ENCODE data around the gene FKBP10.
"Not testable (repeated sequence)": the region's sequence is repeated elsewhere in the genome, so short reads cannot be mapped to it uniquely, and the experiment has no call there.

Gene FKBP10, protein sequence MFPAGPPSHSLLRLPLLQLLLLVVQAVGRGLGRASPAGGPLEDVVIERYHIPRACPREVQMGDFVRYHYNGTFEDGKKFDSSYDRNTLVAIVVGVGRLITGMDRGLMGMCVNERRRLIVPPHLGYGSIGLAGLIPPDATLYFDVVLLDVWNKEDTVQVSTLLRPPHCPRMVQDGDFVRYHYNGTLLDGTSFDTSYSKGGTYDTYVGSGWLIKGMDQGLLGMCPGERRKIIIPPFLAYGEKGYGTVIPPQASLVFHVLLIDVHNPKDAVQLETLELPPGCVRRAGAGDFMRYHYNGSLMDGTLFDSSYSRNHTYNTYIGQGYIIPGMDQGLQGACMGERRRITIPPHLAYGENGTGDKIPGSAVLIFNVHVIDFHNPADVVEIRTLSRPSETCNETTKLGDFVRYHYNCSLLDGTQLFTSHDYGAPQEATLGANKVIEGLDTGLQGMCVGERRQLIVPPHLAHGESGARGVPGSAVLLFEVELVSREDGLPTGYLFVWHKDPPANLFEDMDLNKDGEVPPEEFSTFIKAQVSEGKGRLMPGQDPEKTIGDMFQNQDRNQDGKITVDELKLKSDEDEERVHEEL

DNA sequence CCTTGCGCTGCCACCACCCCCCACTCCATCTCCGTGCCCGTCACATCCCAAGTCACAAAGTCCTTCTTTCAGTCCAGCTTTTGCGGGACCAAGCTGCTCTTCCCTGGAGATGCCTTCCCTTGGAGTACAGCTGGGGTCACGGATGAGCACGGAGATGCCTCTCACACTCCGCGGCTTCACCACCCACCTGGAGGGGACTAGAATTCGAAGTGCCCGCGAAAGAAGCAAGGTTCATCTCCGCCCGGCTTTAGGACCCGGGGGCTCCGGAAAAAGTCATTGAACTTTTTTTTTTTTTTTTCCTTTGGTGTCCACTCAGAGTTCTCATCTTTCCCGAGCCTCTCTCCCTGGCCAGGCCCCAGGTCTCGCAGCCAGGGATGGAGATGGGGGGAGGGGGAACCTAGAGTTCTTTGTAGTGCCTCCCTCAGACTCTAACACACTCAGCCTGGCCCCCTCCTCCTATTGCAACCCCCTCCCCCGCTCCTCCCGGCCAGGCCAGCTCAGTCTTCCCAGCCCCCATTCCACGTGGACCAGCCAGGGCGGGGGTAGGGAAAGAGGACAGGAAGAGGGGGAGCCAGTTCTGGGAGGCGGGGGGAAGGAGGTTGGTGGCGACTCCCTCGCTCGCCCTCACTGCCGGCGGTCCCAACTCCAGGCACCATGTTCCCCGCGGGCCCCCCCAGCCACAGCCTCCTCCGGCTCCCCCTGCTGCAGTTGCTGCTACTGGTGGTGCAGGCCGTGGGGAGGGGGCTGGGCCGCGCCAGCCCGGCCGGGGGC lies at the start of gene FKBP10:
TSS of gene FKBP10 (plus strand) at position 624 of the 771 bp plus-strand sequence. CDS start at position 655, 31 bp downstream.
- DNase-seq (ENCODE audit: low read depth, low spot score): peak; percentile 94

DNA sequence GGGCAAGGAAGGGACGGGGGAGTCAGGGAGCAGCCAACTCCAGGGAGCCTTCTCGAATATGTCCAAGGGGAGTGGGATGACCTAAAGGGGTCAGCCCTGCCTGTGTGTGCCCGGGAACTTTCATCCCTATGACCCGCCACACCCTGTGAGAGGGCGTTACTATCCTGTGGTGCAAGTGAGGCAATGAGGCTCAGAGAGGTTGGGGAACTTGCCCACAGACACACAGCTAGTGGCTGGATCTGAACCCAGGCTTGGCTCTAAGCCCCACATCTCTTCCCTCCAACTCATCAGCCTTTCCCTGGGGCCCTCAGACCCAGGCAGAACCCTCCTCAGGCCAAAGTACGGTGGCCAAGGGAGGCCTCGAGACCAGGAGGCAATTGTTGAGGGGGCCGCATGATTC lies 49.5 kb upstream of the FKBP10 start:
- no peak for DNase-seq (ENCODE audit: low read depth, low spot score)

DNA sequence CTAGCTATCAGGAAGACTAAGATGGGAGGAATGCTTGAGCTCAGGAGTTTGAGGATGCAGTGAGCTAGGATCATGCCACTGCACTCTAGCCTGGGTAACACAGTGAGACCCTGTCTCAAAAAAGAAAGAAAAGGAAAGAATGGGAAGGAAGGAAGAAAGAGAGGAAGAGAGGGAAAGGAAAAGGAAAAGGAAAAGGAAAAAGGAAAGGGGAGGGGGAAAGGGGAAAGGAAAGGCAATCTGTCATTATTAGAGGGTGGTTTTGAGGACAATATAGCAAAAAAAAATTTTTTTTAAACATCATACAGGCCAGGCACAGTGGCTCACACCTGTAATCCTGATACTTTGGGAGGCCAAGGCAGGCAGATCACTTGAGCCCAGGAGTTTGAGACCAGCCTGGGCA lies 46.7 kb upstream of the FKBP10 start:
- no peak for DNase-seq (ENCODE audit: low read depth, low spot score)

DNA sequence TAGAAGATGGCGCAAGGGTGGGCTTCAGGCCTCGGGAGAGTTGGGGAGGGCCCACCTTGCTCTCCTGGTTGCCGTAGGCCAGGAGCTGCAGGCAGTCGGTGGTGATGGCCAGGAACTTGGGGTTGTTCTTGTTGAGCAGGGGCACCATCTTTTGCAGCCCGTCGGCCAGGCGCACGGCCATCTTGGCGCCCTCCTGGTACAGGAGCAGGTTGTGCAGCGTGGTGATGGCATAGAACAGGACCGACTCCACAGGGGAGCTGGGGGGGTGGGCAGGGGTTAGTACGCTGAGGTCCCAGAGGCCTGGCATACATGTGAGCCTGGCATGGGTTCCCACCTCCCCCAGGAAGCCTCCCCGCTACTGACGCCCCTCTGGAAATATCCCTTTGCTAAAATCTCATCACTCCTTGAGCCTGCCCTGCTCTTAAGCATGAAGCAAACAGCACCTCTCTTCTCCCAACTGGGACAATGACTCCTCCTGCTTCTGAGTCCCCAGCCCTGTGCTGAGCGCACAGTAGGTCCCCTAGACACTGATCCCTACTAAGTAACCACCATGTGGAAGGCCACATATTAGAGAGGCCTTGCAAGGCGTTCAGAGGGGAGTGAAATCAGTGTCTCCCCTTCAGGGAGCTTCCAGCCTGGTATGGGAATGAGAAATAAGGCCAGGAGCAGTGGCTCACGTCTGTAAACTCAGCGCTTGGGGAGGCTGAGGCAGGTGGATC lies 45.3 kb upstream of the FKBP10 start:
- DNase-seq (ENCODE audit: low read depth, low spot score): no peak

DNA sequence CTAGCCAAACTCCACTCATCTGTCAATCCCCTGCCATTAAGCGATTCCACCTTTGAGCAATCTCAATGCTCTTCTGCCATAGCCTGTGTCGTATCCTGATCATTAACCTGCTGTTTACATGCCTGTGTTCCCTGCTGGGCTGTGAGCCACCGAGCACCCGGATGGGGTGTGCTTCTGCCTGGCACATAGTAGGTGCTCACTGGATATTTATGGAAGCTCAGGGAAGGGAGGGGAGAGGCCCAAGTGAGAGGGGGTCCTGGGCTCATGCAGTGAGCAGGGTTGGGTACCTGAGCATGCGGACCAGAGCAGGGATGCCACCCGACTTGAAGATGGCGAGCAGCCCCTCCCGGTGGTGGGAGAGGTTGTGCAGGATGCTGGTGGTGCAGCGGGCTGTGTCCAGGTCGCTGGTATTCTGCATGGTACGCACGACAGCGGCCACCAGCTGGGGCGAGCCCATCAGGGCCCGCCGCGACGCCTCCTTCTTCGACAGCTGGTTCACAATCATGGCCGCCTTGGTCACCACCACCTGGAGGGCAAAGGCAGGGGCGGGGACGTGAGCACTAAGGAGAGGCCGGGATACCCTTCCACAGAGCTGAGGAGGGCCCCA lies 44.0 kb upstream of the FKBP10 start:
- DNase-seq (ENCODE audit: low read depth, low spot score): no peak

DNA sequence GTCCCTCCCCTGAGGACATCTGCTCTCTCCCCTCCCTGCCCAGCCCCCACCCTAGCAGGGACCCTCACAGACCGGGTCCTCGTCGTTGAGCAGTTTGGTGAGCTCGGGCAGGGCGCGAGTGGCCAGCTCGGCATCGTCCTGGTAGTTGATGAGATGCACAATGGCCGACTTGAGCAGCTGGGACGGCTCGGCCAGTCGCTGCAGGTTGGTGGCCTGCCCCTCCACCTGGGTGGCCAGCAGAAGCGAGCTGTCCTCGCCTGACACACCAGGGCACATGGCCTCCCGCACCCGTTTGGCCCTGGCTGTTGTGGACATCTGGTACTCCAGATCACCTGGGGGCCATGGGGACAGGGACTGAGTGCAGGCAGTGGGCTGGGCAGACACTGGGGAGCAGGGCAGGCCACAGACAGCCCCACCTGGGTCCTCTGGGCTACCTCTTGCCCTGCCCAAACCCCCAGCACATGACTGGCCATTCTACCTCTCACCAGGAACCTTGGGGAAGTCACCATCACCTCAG lies 43.4 kb upstream of the FKBP10 start:
- DNase-seq (ENCODE audit: low read depth, low spot score): no peak

DNA sequence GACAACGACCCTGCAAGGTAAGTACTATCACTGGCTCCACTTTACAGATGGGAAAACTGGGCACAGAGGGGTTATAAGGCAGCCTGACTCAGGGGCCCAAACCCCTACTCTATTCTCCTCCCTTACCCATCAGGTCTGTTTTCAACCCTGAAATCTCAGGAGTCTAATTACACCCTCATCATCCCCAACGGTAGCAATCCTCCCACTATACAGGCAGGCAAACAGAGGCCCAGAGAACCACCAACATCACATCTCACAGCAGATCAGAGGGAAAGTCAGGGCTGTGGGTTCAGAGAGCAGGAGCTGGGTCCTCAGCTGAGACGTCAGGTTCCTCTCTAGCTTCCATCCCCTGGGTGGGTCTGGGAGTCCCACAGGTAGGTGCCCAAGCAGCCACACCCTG lies 42.8 kb upstream of the FKBP10 start:
- DNase-seq (ENCODE audit: low read depth, low spot score): no peak

DNA sequence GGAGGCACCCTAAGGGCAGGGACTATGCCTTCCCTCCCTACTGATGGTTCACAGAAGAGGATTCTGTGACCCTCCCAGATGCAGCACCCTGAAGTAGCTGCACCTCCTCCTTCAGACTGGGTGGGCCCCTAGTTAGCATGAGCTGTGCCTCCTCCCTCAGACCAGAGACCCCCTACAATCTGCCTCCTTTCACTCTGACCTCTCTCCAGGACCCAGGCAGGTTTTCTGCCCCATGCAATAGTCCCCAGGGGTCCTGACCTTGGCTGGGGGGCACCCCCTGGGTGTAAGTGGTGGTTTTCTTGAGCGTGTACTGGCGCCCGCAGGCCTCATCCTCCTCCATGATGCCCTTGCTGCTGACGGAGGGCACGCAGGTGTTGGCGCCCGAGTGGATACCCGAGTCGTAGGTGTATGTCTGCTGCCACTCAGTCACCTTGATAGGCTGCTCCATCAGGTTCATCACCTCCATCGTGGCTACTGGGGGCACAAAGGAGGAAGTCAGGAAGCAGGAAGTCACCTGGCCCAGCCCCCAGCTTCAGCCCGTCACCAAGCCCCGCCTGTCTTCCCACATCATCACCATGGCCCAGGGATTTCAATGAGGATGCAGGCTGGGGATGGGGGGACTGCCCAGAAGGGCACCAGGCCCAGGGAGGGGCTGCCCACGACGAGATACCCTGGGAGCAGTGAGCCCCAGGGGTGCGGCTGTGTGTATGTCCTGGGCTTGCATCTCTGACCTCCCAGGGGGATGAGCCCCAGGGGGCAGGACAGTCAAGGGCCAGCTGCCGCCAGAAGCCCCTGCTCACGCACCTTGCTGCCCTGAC lies 41.2 kb upstream of the FKBP10 start:
- DNase-seq (ENCODE audit: low read depth, low spot score): no peak

DNA sequence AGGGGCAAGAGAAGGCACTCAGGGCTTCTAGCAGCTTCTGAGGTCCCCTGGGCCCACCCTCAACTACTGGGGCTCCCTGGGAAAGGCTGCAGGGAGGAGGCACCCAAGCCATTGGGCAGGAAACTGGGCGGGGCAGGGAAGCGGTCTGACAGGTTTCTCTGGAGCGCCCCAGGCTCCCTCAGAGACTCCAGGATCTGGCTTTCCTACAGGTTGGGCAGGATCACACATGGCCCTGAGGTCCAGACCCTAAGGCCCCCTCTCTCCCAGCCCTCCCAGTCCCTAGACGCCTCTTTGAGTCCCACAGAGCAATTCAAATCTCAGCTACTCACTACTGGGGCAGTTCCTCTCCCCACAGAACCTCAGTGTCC lies 40.6 kb upstream of the FKBP10 start:
- DNase-seq (ENCODE audit: low read depth, low spot score): no peak

DNA sequence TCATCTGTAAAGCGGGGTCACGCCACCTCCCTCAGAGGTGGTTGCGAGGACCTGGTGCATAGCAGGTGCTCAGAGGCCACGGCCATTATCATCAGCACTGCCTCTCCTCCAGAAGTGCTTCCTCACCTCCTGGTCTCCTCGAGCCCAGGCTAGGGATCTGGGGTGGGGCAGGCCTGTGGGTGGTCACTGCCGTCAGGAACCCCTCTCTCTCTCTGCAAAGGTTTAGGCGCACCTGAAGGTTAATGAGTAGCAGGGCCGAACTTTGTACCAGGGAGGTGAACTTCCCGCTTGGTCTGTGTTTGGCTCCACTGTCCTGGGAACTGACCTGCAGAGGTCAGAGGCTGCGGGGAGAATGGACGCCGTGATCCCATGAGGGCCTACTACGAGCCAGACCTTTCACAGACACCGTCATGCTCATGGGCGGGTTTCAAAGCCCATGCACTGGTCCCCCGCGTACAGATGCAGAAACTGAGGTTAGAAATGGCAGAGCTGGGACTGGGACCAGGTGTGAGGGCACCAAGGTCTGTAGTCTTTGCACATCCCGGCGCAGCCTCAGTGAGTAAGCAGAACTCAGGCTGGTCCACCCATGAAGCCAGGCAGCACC lies 40.1 kb upstream of the FKBP10 start:
- DNase-seq (ENCODE audit: low read depth, low spot score): no peak

DNA sequence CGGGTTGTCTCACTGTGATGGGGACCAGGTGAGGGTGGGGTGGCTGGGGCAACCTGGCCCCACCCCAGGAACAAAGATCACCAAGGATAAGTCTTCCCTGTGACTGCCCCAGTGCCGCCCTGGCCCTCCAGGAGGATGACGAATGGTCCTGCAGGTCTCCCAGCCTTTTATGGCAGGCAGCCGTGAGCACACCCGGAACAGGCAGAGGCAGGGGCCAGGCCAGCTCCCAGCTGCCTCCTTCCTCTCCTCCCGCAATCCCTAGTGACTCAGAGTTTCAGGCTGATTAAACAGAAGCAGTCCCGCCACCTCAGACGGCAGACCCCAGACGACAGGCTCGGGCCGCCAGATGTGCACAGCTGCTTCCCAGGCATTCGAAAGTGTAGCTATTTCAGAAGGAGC lies 39.6 kb upstream of the FKBP10 start:
- peak; percentile 91 for DNase-seq (ENCODE audit: low read depth, low spot score)

DNA sequence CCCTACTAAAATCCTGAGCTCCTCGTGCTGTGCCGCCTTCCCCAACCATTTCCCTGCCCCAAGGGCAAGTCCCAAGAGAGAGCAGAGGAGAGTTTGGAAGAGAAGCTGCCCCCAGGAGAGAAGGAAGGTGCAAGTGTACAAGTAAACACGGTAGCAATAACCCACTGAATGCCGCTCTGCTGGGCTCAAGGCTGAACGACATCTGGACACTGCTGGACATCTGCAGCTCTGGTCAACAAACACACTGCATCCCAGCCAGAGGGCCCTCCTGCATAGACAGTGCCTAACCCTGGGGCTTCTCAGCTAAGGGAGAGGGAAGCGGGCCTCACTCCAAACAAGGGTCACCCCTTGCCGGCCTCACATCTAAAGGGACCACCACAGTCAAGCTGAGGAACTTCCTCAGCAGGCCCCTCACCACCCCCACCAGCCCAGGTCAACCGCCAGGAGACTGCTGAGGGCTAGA lies 39.0 kb upstream of the FKBP10 start:
- no peak for DNase-seq (ENCODE audit: low read depth, low spot score)

DNA sequence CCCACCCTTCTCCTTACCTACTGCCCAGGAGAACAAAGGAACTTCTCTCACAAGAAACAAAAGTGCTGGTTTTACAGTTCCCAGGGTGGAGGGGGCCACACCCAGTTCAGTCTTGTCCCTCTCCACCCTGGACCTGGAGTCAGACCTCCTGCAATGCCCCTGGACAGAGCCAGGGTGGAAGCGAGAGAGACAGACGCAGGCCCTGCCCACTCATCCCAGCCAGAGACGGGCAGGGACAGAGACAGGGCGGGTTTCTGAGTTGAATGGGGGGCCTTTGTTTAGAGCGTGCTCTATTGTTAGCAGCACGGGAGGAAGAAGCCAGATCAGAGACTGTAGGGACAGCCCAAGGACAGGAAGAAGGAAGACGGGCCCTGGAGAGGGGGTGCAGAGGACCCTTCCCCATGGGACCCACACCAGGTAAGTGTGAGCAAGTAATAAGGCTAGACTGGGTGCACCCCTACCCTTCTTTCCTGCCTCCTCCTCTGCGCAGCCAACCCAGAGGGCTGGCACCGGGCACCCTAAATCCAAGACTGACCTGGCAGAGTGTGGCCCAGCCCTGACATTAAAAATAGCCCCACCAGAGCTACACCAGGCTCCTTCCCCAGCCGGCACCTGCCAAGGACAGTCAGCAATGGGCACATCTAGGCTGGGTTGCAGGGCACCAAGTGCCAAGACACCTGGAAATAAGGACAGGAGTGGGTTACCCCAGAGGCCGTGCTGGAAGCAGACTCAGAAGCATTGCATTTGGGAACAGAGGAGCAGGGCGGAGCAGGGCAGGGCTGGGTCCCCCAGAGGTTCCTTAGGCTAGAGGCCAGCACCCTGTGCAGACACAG lies 37.2 kb upstream of the FKBP10 start:
- no peak for DNase-seq (ENCODE audit: low read depth, low spot score)

DNA sequence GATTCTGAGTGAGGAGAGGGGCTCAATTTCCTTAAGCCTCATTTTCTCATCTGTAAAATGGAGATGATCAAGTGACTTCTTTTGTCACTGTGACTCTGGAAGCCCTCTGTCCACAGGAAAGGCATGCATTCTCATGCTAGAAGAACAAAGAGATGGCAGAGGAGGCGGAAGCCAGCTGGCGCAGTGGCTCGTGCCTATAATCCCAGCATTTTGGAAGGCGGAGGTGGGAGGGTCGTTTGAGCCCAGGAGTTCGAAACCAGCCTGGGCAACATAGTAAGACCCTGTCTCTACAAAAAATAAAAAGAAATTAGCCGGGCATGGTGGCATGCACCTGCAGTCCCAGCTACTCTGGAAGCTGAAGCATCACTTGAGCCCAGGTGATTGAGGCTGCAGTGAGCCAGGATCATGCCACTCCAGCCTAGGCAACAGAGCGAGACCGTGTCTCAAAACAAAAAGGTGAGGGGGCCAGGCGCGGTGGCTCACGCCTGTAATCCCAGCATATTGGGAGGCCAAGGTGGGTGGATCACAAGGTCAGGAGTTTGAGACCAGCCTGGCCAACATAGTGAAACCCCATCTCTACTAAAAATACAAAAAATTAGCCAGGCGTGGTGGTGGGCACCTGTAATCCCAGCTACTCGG lies 36.4 kb upstream of the FKBP10 start:
- DNase-seq (ENCODE audit: low read depth, low spot score): not testable (repeated sequence)

DNA sequence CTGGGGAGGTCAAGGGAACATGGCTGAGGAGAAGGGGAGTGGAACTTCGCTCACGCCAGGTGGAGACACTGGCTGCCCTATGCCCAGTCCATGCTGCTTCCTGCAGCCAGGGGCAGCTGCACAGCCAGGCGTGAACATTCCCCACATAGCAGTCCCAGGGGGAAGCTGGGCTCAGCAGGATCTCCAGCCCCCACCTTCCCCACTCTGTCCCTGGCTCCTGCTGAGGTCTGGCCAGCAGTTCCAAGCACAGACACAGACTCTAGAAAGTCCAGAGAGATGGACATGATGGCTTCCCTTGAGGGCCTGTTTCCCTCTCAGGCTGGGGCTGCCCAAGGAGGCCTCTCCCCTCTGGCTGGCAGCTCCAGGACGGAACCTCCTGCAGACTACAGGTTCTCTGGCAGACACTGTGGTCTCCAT lies 35.6 kb upstream of the FKBP10 start:
- DNase-seq (ENCODE audit: low read depth, low spot score): peak; percentile 87

DNA sequence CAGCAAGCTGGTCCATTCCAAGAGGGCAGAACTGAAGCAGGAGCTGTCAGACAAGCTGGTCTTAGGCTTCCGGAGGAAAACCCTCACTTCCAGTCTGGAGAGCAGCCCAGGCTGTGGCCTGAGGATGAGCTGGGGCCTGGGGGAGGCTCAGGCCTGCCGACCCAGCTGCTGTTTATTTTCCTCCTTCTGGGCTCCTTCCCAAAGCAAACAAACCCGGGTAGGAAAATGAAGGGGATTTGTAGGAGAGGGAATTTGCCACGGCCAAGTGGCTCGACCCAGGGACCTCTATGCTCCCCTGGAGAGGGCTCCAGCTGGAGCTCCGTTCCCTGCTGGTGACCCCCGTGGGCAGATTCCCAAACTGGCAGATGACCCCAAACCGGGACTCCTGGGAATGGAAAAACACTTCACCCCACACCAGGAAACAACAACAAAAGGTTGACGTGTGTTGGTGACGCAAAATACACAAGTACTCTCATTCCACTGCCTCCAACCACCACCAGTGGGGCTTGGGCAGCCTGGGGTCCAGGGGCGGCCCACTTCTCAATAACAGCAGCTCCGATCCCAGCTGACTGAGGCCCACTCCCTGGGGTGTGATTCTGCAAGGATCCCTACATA lies 35.1 kb upstream of the FKBP10 start:
- peak; percentile 95 for DNase-seq (ENCODE audit: low read depth, low spot score)

DNA sequence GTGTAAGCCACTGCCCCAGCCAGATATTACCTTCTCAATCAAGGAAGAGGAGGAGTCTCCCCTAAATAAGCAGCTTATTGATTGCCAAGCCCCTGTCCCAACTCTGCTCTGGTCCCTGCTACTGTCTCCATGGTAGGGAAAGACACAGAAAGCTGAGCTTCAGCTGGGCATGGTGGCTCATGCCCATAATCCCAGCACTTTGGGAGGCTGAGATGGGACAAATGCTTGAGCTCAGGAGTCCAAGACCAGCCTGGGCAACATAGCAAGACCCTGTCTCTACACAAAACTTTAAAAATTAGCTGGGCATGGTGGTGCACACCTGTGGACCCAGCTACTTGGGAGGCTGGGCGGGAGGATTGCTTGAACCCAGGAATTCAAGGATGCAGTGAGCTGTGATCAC lies 32.9 kb upstream of the FKBP10 start:
- DNase-seq (ENCODE audit: low read depth, low spot score): no peak
